ENCODE data around the gene BMPR1B. TPM values are rescaled to one million over a fixed set of nuclear protein-coding genes. Genes with fewer than 3 reads are reported as not detected.
A peak's percentile ranks its signal among the peaks of the same experiment; 100 is the strongest.
"Not testable (repeated sequence)": the region's sequence is repeated elsewhere in the genome, so short reads cannot be mapped to it uniquely, and the experiment has no call there.

Gene BMPR1B
- total RNA-seq, 1 experiment from 2014 or later, result 9.5 TPM

- in situ Hi-C loops (cut with HindIII; ENCODE audit: low pct_unique_long_range_greater_than_20kb, low sequenced_read_pairs), result no loop called here
These were observed 404.2 kb downstream of the BMPR1B start for GRCh38 chr4:95161781-95162469.

GRCh38 chr4:95162867-95163266 is 405.1 kb downstream of the BMPR1B start:
- DNase-seq (ENCODE audit: low read depth, low spot score), result no peak
- in situ Hi-C loops (cut with HindIII; ENCODE audit: low pct_unique_long_range_greater_than_20kb, low sequenced_read_pairs), result no loop called here

More at GRCh38 chr4:95161781-95162469, 404.2 kb downstream of the BMPR1B start:
- no peak for DNase-seq (ENCODE audit: low read depth, low spot score)

GRCh38 chr4:95165926-95166524 is 408.3 kb downstream of the BMPR1B start:
- in situ Hi-C loops (cut with HindIII; ENCODE audit: low pct_unique_long_range_greater_than_20kb, low sequenced_read_pairs), result no loop called here
- DNase-seq (ENCODE audit: low read depth, low spot score), result peak; percentile 80

- in situ Hi-C loops (cut with HindIII; ENCODE audit: low pct_unique_long_range_greater_than_20kb, low sequenced_read_pairs), result no loop called here
- peak; percentile 18 for DNase-seq (ENCODE audit: low read depth, low spot score)
These were observed 410.1 kb downstream of the BMPR1B start for GRCh38 chr4:95167805-95168204.

GRCh38 chr4:95170176-95170575 is 412.4 kb downstream of the BMPR1B start:
- in situ Hi-C loops (cut with HindIII; ENCODE audit: low pct_unique_long_range_greater_than_20kb, low sequenced_read_pairs), result no loop called here
- DNase-seq (ENCODE audit: low read depth, low spot score), result peak; percentile 77

- in situ Hi-C loops (cut with HindIII; ENCODE audit: low pct_unique_long_range_greater_than_20kb, low sequenced_read_pairs); DNase-seq (ENCODE audit: low read depth, low spot score): not testable (repeated sequence)
These were observed 413.6 kb downstream of the BMPR1B start for GRCh38 chr4:95171377-95171776.

GRCh38 chr4:95178938-95179337 is 421.2 kb downstream of the BMPR1B start:
- in situ Hi-C loops (cut with HindIII; ENCODE audit: low pct_unique_long_range_greater_than_20kb, low sequenced_read_pairs), result no loop called here

GRCh38 chr4:95180531-95181242 is 422.9 kb downstream of the BMPR1B start:
- in situ Hi-C loops (cut with HindIII; ENCODE audit: low pct_unique_long_range_greater_than_20kb, low sequenced_read_pairs), result no loop called here
- no peak for DNase-seq (ENCODE audit: low read depth, low spot score)

More at GRCh38 chr4:95178938-95179337, 421.2 kb downstream of the BMPR1B start:
- DNase-seq (ENCODE audit: low read depth, low spot score), result no peak

- in situ Hi-C loops (cut with HindIII; ENCODE audit: low pct_unique_long_range_greater_than_20kb, low sequenced_read_pairs), result no loop called here
- DNase-seq (ENCODE audit: low read depth, low spot score), result no peak
These were observed 423.7 kb downstream of the BMPR1B start for GRCh38 chr4:95181243-95181995.

- DNase-seq (ENCODE audit: low read depth, low spot score), result no peak
- in situ Hi-C loops (cut with HindIII; ENCODE audit: low pct_unique_long_range_greater_than_20kb, low sequenced_read_pairs), result no loop called here
These were observed 424.2 kb downstream of the BMPR1B start for GRCh38 chr4:95181996-95182306.

- DNase-seq (ENCODE audit: low read depth, low spot score), result peak; percentile 61
- in situ Hi-C loops (cut with HindIII; ENCODE audit: low pct_unique_long_range_greater_than_20kb, low sequenced_read_pairs), result no loop called here
These were observed 426.1 kb downstream of the BMPR1B start for GRCh38 chr4:95183656-95184408.

- DNase-seq (ENCODE audit: low read depth, low spot score), result no peak
- in situ Hi-C loops (cut with HindIII; ENCODE audit: low pct_unique_long_range_greater_than_20kb, low sequenced_read_pairs), result no loop called here
These were observed 428.9 kb downstream of the BMPR1B start for GRCh38 chr4:95186666-95187065.

- in situ Hi-C loops (cut with HindIII; ENCODE audit: low pct_unique_long_range_greater_than_20kb, low sequenced_read_pairs), result no loop called here
- DNase-seq (ENCODE audit: low read depth, low spot score), result no peak
These were observed 431.1 kb downstream of the BMPR1B start for GRCh38 chr4:95188701-95189370.

- DNase-seq (ENCODE audit: low read depth, low spot score), result peak; percentile 5
- in situ Hi-C loops (cut with HindIII; ENCODE audit: low pct_unique_long_range_greater_than_20kb, low sequenced_read_pairs), result no loop called here
These were observed 433.1 kb downstream of the BMPR1B start for GRCh38 chr4:95190751-95191436.

- DNase-seq (ENCODE audit: low read depth, low spot score), result no peak
- in situ Hi-C loops (cut with HindIII; ENCODE audit: low pct_unique_long_range_greater_than_20kb, low sequenced_read_pairs), result no loop called here
These were observed 433.8 kb downstream of the BMPR1B start for GRCh38 chr4:95191537-95191936.

GRCh38 chr4:95193391-95194224 is 435.9 kb downstream of the BMPR1B start:
- no peak for DNase-seq (ENCODE audit: low read depth, low spot score)
- in situ Hi-C loops (cut with HindIII; ENCODE audit: low pct_unique_long_range_greater_than_20kb, low sequenced_read_pairs), result no loop called here

Measured in SK-MEL-5 (cell line).